Gastrocnemius medialis (tissue), 4 donors: Measurements from ENCODE around the gene ZNF653. TPM values are rescaled to one million over a fixed set of nuclear protein-coding genes. Genes with fewer than 3 reads are reported as not detected.

Source experiments
- ATAC-seq, 2 donors: fragments of 150-250 bp; one replicate each; pipeline ENCODE4 v1.9.1; 2016
- DNase-seq, 2 donors: peaks; one replicate each; pipeline ENCODE4 v3.0.0-alpha.2; 2019
- H3K27ac ChIP-seq, 4 donors: fragments of 200-600 bp; sonication (generic); 1 replicate in 1 of 4; 2 replicates in 3 of 4; pipeline ENCODE4 v1.5.1; 2016 to 2018; ENCODE audit warnings: mild to moderate bottlenecking in 2 of 4, moderate library complexity in 1 of 4
- H3K27me3 ChIP-seq, 3 donors: fragments of 200-600 bp; sonication (generic) in 2 of 3; 1 replicate in 1 of 3; 2 replicates in 2 of 3; pipeline versions ENCODE4 v1.5.1 to v1.6.0; 2016 to 2019; ENCODE audit warnings: mild to moderate bottlenecking in 1 of 3, moderate library complexity in 1 of 3
- H3K36me3 ChIP-seq, 2 donors: fragments of 200-600 bp; sonication (generic) in 1 of 2; one replicate each; pipeline ENCODE4 v1.5.1; 2017 to 2018
- H3K4me1 ChIP-seq, 2 donors: fragments of 200-600 bp; sonication (generic) in 1 of 2; one replicate each; pipeline ENCODE4 v1.5.1; 2016 to 2017; ENCODE audit warnings: mild to moderate bottlenecking in 2 of 2
- H3K4me3 ChIP-seq, 4 donors: fragments of 200-600 bp; sonication (generic) in 3 of 4; 1 replicate in 1 of 4; 2 replicates in 3 of 4; pipeline ENCODE4 v1.5.1; 2016 to 2019; ENCODE audit warnings: mild to moderate bottlenecking in 2 of 4
- H3K9me3 ChIP-seq, 3 donors: fragments of 200-600 bp; sonication (generic) in 2 of 3; 1 replicate in 1 of 3; 2 replicates in 2 of 3; pipeline ENCODE4 v1.5.1; 2016 to 2019
- POLR2A ChIP-seq, 2 donors: fragments of 450-650 bp; IDR thresholded peaks; one replicate each; pipeline ENCODE4 v1.6.1; 2017; ENCODE audit warnings: antibody characterized with exemption in 2 of 2, mild to moderate bottlenecking in 2 of 2, moderate library complexity in 2 of 2
- in situ Hi-C, 4 donors: fragments of 200-750 bp; cut with MboI; loops; one replicate each; pipeline versions ENCODE4 v1.15.0 to v1.8.0; 2017; ENCODE audit warnings: low sequenced_read_pairs in 4 of 4
- intact Hi-C: fragments of 100-400 bp; cut with DNase I; formaldehyde crosslinking; loops from one replicate; pipeline ENCODE4 v1.15.1; 2023; ENCODE audit warnings: low total_unique reads
- total RNA-seq, 4 donors: library from RNA; depleted of rRNA; stranded (reverse); fragments of >200 nt; gene quantifications; one replicate each; pipeline versions ENCODE4 v1.1.0 to v1.2.3, GENCODE V29; 2016
- TF ChIP-seq, protein P1 (sequence below), 5 experiments: fragments of 450-650 bp in 3 of 5; fragments of 200-600 bp in 2 of 5; sonication (generic) in 2 of 5; IDR thresholded peaks in 4 of 5; conservative IDR thresholded peaks in 1 of 5; 1 replicate in 4 of 5; 2 replicates in 1 of 5; pipeline ENCODE4 v1.5.1; 2016 to 2019; ENCODE audit warnings: antibody characterized with exemption in 5 of 5, mild to moderate bottlenecking in 3 of 5, moderate library complexity in 3 of 5

ZNF653 gene
- total RNA-seq, 4 donors from 2014 or later, result 5.6 to 25.8 (median 10.1) TPM

GRCh38 chr19:11504502-11505031 lies 1.1 kb downstream of the ZNF653 start:
- no peak for DNase-seq
- peak overlapping the region; percentile 83 to 99 (median 97) for H3K27ac ChIP-seq
- no peaks in the 10 kb centered on the region for H3K27me3 ChIP-seq
- intact Hi-C loops (loop anchor here (1.0 to 10.0 kb wide), 3 partner anchors 25 to 130 kb away; partner anchors contain the start of genes ECSIT, ODAD3, PRKCSH and SWSAP1), in situ Hi-C loops (no loop called here)
- TF ChIP-seq POLR2A (IDR thresholded peaks at IDR 0.05), result no peak
- TF ChIP-seq, protein P1, sequence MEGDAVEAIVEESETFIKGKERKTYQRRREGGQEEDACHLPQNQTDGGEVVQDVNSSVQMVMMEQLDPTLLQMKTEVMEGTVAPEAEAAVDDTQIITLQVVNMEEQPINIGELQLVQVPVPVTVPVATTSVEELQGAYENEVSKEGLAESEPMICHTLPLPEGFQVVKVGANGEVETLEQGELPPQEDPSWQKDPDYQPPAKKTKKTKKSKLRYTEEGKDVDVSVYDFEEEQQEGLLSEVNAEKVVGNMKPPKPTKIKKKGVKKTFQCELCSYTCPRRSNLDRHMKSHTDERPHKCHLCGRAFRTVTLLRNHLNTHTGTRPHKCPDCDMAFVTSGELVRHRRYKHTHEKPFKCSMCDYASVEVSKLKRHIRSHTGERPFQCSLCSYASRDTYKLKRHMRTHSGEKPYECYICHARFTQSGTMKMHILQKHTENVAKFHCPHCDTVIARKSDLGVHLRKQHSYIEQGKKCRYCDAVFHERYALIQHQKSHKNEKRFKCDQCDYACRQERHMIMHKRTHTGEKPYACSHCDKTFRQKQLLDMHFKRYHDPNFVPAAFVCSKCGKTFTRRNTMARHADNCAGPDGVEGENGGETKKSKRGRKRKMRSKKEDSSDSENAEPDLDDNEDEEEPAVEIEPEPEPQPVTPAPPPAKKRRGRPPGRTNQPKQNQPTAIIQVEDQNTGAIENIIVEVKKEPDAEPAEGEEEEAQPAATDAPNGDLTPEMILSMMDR (IDR thresholded peaks at IDR 0.05 in 4 of 5, conservative IDR thresholded peaks at IDR 0.05 in 1 of 5), result no peak
- peak overlapping the region; percentile 70 to 99 (median 88) for H3K4me3 ChIP-seq
- no peaks in the 10 kb centered on the region for H3K9me3 ChIP-seq
- ATAC-seq, result no peak
- peaks cover 0 to 4% of the 10 kb centered on the region in 2 donors for H3K36me3 ChIP-seq
- peaks cover 8 to 12% of the 10 kb centered on the region in 2 donors for H3K4me1 ChIP-seq

GRCh38 chr19:11499890-11500420 lies 5.7 kb downstream of the ZNF653 start:
- peaks cover 4 to 6% of the 10 kb centered on the region in 2 donors for H3K4me1 ChIP-seq
- H3K36me3 ChIP-seq, result peaks cover 0 to 23% of the 10 kb centered on the region in 2 donors
- DNase-seq, result no peak
- no peak for TF ChIP-seq POLR2A (IDR thresholded peaks at IDR 0.05)
- no peaks in the 10 kb centered on the region for H3K9me3 ChIP-seq
- intact Hi-C loops (loop anchor here (5.0 to 10.0 kb wide), 2 partner anchors 87 to 125 kb away; partner anchors contain the start of gene SWSAP1), in situ Hi-C loops (loop anchor here in 1 of 4 donors (10.0 kb wide), 1 partner anchor 85 kb away; no protein-coding TSS in a partner anchor)
- no peak for ATAC-seq
- H3K27ac ChIP-seq, result no peak overlapping the region
- no peak overlapping the region for H3K4me3 ChIP-seq
- no peaks in the 10 kb centered on the region for H3K27me3 ChIP-seq

DNA sequence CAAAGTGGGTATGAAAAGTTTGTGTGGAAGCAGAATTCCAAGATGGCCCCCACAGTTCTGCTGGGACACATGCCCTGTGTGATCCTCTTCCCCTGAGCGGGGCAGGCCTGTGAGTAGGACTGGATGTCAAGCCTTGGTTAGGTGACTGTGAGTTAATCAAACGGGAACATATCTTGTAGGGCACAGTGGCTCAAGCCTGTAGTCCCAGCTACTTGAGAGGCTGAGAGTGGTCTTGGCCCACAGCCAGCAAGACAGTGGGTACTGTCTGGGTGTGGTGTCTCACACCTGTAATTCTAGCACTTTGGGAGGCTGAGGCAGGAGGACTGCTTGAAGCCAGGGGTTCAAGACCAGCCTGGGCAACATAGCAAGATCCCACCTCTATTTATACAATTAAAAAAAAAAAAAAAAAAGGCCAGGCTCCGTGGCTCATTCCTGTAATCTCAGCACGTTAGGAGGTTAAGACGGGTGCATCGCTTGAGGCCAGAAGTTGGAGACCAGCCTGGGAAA lies 6.4 kb downstream of the ZNF653 start:
- Histone ChIP-seq H3K4me3 (no peak overlapping the region), H3K4me1 (no peaks in the 10 kb centered on the region), H3K27me3 (no peaks in the 10 kb centered on the region), H3K27ac (no peak overlapping the region), H3K36me3 (peaks cover 0 to 29% of the 10 kb centered on the region in 2 donors), H3K9me3 (no peaks in the 10 kb centered on the region)
- DNase-seq (no peak), ATAC-seq (no peak)
- in situ Hi-C loops, result loop anchor here in 1 of 4 donors (10.0 kb wide), 1 partner anchor 86 kb away; no protein-coding TSS in a partner anchor
- TF ChIP-seq, protein P1 (IDR thresholded peaks at IDR 0.05 in 4 of 5, conservative IDR thresholded peaks at IDR 0.05 in 1 of 5), result no peak
- TF ChIP-seq POLR2A (IDR thresholded peaks at IDR 0.05), result no peak
- intact Hi-C loops, result loop anchor here (5.0 kb wide), 1 partner anchor 88 kb away; no protein-coding TSS in a partner anchor

- no peak for TF ChIP-seq POLR2A (IDR thresholded peaks at IDR 0.05)
- TF ChIP-seq, protein P1 (IDR thresholded peaks at IDR 0.05 in 4 of 5, conservative IDR thresholded peaks at IDR 0.05 in 1 of 5), result peak in 4 of 5 experiments; percentile 46 to 58 (median 50)
- H3K4me1 ChIP-seq, result no peaks in the 10 kb centered on the region
- peaks cover 0 to 34% of the 10 kb centered on the region in 2 donors for H3K36me3 ChIP-seq
- intact Hi-C loops (loop anchor here (5.0 kb wide), 1 partner anchor 91 kb away; no protein-coding TSS in a partner anchor), in situ Hi-C loops (loop anchor here in 1 of 4 donors (10.0 kb wide), 1 partner anchor 88 kb away; no protein-coding TSS in a partner anchor)
- no peak for ATAC-seq
- no peaks in the 10 kb centered on the region for H3K9me3 ChIP-seq
- H3K27ac ChIP-seq, result no peak overlapping the region
- H3K27me3 ChIP-seq, result no peaks in the 10 kb centered on the region
- DNase-seq, result peak in 1 of 2 donors; percentile 33
- no peak overlapping the region for H3K4me3 ChIP-seq
These were observed 9.1 kb downstream of the ZNF653 start for GRCh38 chr19:11496391-11497163.
